ENCODE measurements around the gene CHRDL1.
"Not testable (repeated sequence)": the region's sequence is repeated elsewhere in the genome, so short reads cannot be mapped to it uniquely, and the experiment has no call there.

Gene CHRDL1

GRCh38 chrX:110665223-110666002 is 130.2 kb downstream of the CHRDL1 start:
- DNase-seq (ENCODE audit: low spot score), result peak; percentile 2

DNA sequence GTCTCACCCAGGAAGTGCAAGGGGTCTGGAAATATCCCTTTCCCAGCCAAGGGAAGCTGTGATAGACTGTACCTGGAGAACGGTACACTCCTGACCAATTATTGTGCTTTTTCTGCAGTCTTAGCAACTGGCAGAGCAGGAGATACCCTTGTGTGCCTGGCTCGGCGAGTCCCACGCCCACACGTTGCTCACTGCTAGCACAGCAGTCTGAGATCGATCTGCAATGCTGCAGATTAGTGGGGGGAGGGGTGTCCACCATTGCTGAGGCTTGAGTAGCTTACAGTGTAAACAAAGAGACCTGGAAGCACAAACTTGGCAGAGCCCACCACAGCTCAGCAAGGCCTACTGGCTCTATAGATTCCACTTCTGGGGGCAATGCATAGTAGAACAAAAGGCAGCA is 138.5 kb downstream of the CHRDL1 start:
- no peak for DNase-seq (ENCODE audit: low spot score)

- not testable (repeated sequence) for DNase-seq (ENCODE audit: low spot score)
Observed at GRCh38 chrX:110654280-110654679, 141.3 kb downstream of the CHRDL1 start.

DNA sequence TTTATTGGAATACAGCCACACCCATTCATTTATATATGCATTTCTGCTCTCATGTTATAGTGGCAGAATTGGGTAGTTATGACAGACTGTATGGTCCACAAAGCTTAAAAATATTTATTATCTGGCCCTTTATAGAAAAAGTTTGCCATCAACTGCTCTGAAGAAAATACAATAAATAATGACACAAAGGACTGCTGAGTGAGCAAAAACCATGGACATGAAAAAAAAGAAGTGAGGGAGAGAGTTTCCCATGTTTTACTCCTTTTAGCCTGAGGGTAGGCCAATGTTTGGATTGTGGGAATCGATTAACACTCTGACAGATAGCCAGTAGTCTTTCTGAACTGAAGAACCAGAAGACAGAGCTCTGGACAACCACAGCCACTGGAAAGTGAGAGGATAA is 149.2 kb downstream of the CHRDL1 start:
- no peak for DNase-seq (ENCODE audit: low spot score)

All from germinal center (tissue), 1 donor.